Body of pancreas (tissue), 4 donors: ENCODE results near the gene ANKMY1.

Source experiments
- POLR2A ChIP-seq, 3 donors: fragments of 450-650 bp; IDR thresholded peaks; one replicate each; pipeline ENCODE4 v1.6.1; 2016; ENCODE audit warnings: antibody characterized with exemption in 3 of 3, mild to moderate bottlenecking in 2 of 3
- TF ChIP-seq, protein P1 (sequence below), 7 experiments: fragments of 450-650 bp in 4 of 7; fragments of 200-600 bp in 3 of 7; sonication (generic) in 3 of 7; IDR thresholded peaks; one replicate each; pipeline ENCODE4 v1.5.1; 2016 to 2019; ENCODE audit warnings: antibody characterized with exemption in 7 of 7

DNA sequence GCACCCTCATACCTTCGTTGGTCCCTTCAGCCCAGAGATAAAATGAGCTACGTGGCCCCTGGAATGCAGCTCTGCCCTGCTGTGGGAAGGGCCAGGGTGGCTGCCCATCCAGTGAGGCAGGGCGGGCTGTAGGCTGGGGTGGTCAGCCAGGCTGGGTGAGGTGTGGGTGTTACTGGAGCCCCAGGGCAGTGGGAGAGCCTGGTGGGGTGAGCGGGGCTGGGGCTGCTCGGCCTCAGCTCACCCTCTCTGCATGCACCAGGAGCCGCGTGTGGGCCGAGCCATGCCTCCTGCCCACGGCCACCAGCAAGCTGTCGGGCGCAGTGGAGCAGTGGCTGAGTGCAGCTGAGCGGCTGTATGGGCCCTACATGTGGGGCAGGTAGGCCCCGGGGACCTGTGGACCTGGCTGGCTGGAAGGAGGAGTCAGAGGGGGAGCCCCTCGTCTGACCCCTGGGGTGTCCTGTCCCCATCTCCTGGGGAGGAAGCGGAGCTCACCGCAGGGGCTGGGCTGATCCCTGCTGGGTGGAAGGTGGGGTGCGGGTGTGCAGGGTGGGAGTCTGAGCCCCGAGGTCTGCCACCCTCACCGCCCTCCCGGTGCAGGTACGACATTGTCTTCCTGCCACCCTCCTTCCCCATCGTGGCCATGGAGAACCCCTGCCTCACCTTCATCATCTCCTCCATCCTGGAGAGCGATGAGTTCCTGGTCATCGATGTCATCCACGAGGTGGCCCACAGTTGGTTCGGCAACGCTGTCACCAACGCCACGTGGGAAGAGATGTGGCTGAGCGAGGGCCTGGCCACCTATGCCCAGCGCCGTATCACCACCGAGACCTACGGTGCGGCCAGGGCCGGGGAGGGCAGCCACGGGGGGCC is 16.0 kb upstream of the ANKMY1 start:
- TF ChIP-seq, protein P1, sequence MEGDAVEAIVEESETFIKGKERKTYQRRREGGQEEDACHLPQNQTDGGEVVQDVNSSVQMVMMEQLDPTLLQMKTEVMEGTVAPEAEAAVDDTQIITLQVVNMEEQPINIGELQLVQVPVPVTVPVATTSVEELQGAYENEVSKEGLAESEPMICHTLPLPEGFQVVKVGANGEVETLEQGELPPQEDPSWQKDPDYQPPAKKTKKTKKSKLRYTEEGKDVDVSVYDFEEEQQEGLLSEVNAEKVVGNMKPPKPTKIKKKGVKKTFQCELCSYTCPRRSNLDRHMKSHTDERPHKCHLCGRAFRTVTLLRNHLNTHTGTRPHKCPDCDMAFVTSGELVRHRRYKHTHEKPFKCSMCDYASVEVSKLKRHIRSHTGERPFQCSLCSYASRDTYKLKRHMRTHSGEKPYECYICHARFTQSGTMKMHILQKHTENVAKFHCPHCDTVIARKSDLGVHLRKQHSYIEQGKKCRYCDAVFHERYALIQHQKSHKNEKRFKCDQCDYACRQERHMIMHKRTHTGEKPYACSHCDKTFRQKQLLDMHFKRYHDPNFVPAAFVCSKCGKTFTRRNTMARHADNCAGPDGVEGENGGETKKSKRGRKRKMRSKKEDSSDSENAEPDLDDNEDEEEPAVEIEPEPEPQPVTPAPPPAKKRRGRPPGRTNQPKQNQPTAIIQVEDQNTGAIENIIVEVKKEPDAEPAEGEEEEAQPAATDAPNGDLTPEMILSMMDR (IDR thresholded peaks at IDR 0.05): no peak
- no peak for TF ChIP-seq POLR2A (IDR thresholded peaks at IDR 0.05)
